ENCODE data around the gene GPR87.

DNA sequence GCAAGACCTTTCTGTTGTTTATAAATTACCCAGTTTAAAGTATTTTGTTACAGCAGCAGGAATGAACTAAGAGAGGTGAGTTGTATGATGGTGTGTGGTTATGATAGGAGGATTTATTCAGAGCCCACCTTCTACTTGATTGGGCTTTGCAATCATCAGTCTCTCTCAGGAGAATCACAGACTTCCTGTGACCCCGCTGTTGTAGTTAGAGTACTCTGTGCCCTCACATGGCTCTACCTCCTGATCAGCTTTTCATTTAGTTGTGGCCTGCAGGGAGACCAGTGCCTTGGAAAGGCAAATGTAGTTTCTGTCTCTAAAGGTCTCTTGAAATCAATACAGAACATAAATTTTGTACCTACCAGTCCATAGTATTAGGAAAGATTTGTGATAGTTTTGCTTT lies 30.7 kb downstream of the GPR87 start:
- TF ChIP-seq EZH2 (IDR thresholded peaks at IDR 0.05) (no peak), POLR2AphosphoS5 (IDR thresholded peaks at IDR 0.05; ENCODE audit: borderline replicate concordance, low read depth, low read length) (no peak), FOXP2 (optimal IDR thresholded peaks at IDR 0.05; ENCODE audit: control extremely low read depth, extremely low read length, insufficient read depth) (no peak)
